ENCODE measurements around the gene PRXL2B. TPM values are rescaled to one million over a fixed set of nuclear protein-coding genes. Genes with fewer than 3 reads are reported as not detected.

The PRXL2B gene
- total RNA-seq, 2 donors from 2014 or later, result 20.3 to 25.8 TPM

DNA sequence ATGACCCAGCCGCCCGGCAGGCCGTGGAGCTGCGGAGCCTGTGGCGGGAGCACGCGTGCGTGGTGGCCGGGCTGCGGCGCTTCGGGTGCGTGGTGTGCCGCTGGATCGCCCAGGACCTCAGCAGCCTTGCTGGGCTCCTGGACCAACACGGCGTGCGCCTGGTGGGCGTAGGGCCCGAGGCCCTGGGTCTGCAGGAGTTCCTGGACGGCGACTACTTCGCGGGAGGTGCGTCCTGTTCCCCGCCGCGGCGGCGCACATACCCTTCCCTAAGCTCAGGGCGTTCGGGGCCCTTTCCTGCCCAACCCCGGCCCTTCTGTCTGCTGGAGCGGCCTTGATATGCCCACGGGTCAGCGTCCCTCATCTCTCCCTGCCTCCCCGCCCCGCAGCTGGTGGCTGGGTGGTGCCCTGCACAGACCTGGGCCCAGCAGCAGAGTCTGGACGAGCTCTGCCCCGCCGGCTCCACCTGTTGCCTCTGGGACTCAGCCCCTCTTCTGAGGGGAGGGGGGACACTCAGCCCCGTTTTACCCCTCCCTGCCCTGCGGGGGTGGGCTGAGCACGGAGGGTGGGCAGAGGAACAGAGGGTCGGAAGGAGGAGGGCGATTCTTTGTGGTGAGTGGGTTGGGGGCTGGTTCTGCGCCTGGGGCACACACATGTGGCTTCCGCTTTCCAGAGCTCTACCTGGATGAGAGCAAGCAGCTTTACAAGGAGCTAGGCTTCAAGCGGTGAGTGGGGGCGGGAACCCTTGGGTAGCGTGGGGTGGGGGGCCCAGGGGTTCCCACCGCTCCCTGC is 688 bp downstream of the PRXL2B start:
- H3K27me3 ChIP-seq (replicated peaks; ENCODE audit: insufficient read depth), result no peaks in the 10 kb centered on the region
- H3K9me3 ChIP-seq, result no peaks in the 10 kb centered on the region
- WGBS, result 10% methylated on average over 48 of the region's 52 CpGs
- H3K36me3 ChIP-seq, result no peaks in the 10 kb centered on the region
- TF ChIP-seq POLR2AphosphoS5 (IDR thresholded peaks at IDR 0.05), result no peak
- TF ChIP-seq, protein P1, sequence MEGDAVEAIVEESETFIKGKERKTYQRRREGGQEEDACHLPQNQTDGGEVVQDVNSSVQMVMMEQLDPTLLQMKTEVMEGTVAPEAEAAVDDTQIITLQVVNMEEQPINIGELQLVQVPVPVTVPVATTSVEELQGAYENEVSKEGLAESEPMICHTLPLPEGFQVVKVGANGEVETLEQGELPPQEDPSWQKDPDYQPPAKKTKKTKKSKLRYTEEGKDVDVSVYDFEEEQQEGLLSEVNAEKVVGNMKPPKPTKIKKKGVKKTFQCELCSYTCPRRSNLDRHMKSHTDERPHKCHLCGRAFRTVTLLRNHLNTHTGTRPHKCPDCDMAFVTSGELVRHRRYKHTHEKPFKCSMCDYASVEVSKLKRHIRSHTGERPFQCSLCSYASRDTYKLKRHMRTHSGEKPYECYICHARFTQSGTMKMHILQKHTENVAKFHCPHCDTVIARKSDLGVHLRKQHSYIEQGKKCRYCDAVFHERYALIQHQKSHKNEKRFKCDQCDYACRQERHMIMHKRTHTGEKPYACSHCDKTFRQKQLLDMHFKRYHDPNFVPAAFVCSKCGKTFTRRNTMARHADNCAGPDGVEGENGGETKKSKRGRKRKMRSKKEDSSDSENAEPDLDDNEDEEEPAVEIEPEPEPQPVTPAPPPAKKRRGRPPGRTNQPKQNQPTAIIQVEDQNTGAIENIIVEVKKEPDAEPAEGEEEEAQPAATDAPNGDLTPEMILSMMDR (IDR thresholded peaks at IDR 0.05), result peak in 1 of 4 experiments; percentile 11
- peaks cover 21% of the 10 kb centered on the region for H3K4me1 ChIP-seq (replicated peaks)
- H3K27ac ChIP-seq, result peak overlapping the region; percentile 41 to 97
- DNase-seq (ENCODE audit: low spot score), result no peak
- intact Hi-C loops (cut with DNase I), result loop anchor here (5.0 to 10.0 kb wide), 2 partner anchors 55 to 392 kb away; partner anchors contain the start of gene FAAP20
- peak overlapping the region; percentile 87 to 88 for H3K4me3 ChIP-seq

DNA sequence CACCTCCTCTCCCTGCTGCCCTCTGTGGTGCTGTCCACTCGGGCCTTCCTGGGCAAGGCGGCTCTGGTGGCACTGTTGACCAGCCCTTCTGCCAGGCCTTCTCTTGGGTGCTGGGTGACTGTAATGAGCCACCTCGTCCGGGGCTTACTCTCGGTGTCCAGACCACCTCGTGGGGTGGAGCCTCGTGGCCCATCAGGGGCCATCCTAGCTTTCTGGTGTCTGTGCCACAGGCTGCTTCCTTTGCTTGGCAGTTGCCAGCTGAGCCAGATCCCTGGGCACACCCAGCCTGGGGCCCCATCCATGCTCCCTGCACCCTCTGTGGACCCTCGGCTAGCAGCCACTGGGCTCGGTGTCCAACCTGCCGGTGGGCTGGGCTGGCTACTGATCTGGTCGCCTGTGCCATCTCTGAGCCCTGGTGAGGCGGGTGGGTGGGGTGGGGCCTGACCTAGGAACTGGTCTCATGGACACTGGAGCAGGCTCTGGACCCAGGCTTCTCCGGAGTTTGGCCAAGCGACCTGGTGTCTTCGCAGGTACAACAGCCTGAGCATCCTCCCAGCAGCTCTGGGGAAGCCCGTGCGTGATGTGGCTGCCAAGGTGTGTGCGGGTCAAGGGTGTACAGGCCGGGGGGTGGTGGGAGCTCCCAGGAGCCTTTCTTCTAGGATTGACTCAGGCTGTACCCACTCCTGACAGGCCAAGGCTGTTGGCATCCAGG is 1.4 kb downstream of the PRXL2B start:
- intact Hi-C loops (cut with DNase I), result loop anchor here (5.0 to 10.0 kb wide), 2 partner anchors 54 to 393 kb away; partner anchors contain the start of gene FAAP20
- no peak for DNase-seq (ENCODE audit: low spot score)
- H3K9me3 ChIP-seq, result no peaks in the 10 kb centered on the region
- no peaks in the 10 kb centered on the region for H3K36me3 ChIP-seq
- H3K4me3 ChIP-seq, result no peak overlapping the region
- no peak overlapping the region for H3K27ac ChIP-seq
- 88% methylated on average over 12 of the region's 19 CpGs for WGBS
- TF ChIP-seq POLR2A (IDR thresholded peaks at IDR 0.05) (no peak), POLR2AphosphoS5 (IDR thresholded peaks at IDR 0.05) (no peak)
- TF ChIP-seq, protein P1 (IDR thresholded peaks at IDR 0.05), result no peak
- H3K4me1 ChIP-seq (replicated peaks), result peaks cover 21% of the 10 kb centered on the region
- H3K27me3 ChIP-seq (replicated peaks; ENCODE audit: insufficient read depth), result no peaks in the 10 kb centered on the region

DNA sequence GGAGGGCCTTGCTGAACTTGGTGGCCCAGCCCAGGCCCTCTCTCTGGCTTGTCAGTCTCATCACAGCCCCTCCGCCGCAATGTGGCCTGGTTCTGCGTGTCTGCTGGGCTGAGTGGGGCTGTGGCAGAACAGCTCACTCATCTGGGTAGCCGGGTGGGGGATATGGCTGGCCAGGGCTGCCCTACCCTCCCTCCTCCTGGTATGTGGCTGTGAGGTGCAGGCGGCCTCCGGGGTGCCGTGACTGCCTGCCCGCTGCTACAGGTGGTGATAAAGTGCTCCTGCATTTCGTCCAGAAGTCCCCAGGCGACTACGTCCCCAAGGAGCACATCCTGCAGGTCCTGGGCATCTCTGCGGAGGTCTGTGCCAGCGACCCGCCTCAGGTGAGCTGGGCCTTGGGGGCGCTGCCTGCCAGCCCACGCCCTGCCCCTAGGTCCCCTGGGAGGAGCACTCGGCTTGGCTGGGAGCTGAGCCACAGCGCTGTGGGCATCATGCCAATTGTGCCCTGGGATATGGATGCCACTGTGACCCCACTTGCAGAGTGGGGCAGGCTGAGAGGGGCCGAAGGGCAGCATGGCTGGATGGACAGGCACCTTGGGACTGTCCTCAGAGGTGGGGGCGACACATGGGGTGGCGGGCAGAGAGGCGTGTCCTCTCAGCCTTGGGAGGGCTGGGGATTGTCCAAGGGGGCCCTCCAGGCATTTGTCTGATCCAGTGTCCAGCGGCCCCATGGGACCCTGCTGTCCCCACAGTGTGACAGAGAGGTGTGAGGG is 2.3 kb downstream of the PRXL2B start:
- TF ChIP-seq POLR2AphosphoS5 (IDR thresholded peaks at IDR 0.05), result no peak
- no peak overlapping the region for H3K27ac ChIP-seq
- H3K36me3 ChIP-seq, result no peaks in the 10 kb centered on the region
- no peaks in the 10 kb centered on the region for H3K9me3 ChIP-seq
- H3K4me3 ChIP-seq, result no peak overlapping the region
- no peaks in the 10 kb centered on the region for H3K27me3 ChIP-seq (replicated peaks; ENCODE audit: insufficient read depth)
- intact Hi-C loops (cut with DNase I), result loop anchor here (5.0 to 10.0 kb wide), 2 partner anchors 53 to 394 kb away; partner anchors contain the start of gene FAAP20
- no peak for DNase-seq (ENCODE audit: low spot score)
- 88% methylated on average over 19 of the region's 23 CpGs for WGBS
- peaks cover 25% of the 10 kb centered on the region for H3K4me1 ChIP-seq (replicated peaks)

DNA sequence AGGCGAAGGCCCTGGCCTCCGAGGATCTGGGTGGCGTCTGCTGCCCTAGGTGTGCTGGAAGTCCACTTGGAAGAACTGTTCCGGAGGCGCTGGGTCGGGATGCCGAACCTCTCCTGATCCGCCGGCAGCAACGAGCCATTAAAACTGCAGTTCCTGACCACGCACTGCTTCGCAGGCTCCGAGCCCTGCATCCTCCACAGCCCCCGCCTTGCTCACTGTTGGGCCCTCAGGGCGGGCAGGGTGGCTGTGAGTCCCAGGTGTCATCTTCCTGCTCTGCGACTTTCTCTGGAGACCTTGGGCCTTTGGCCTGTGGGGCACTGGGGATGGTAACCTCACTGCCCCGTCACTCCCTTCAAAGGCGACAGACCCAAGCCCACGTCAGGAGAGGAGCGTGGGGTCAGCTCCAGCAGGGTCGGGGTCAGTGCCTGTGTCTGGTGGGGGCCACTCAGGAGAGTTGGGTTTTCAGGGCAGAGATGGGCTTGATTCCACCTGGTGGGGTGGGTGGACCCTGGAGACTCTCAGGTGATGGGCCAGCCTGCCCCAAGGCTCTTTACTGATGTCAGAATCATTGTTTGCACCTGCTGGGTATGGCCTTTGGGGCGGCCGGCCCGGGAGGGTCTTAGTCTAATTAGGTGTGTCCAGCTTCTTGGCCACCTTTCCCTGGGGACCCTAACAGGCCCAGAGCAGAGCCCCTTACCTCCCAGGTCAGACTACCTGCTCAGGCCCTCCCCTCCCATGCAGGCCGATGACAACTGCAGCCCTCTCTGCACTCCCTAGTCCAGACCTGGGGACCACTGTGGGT is 3.1 kb downstream of the PRXL2B start:
- intact Hi-C loops (cut with DNase I), result loop anchor here (5.0 to 10.0 kb wide), 2 partner anchors 53 to 395 kb away; partner anchors contain the start of gene FAAP20
- 90% methylated on average over 25 of the region's 25 CpGs for WGBS
- peaks cover 27% of the 10 kb centered on the region for H3K4me1 ChIP-seq (replicated peaks)

More for the DNA sequence above, 3.1 kb downstream of the PRXL2B start:
- DNase-seq (ENCODE audit: low spot score), result no peak
- Histone ChIP-seq H3K27ac (no peak overlapping the region), H3K4me3 (no peak overlapping the region), H3K27me3 (replicated peaks; ENCODE audit: insufficient read depth) (no peaks in the 10 kb centered on the region), H3K9me3 (no peaks in the 10 kb centered on the region), H3K36me3 (no peaks in the 10 kb centered on the region)
- TF ChIP-seq, protein P1 (IDR thresholded peaks at IDR 0.05), result no peak
- TF ChIP-seq POLR2AphosphoS5 (IDR thresholded peaks at IDR 0.05), result no peak
- no peak for TF ChIP-seq POLR2A (IDR thresholded peaks at IDR 0.05)
